K562 (cell line): ENCODE data around the gene APC. TPM values are rescaled to one million over a fixed set of nuclear protein-coding genes. Genes with fewer than 3 reads are reported as not detected.
A peak's percentile ranks its signal among the peaks of the same experiment; 100 is the strongest.

ENCODE experiments used
- ATAC-seq: fragments of 200-7000 bp; cut with Tn5 transposase; 3 replicates; pipeline ENCODE4 v1.9.1; 2020; ENCODE audit warnings: moderate library complexity
- BruUV-seq: library from RNA; stranded (reverse); fragments of 400-500 nt; replicated peaks from 2 replicates; lab custom pipeline; 2021; lab: Mats Ljungman, UMichigan
- CTCF ChIA-PET: fragments of 300-600 bp; formaldehyde crosslinking; extraction: SDS; loops from one replicate; lab custom pipeline; 2021; ENCODE audit warnings: low intra/inter-chr PET ratio; lab: Yijun Ruan, JAX
- POLR2A ChIA-PET: fragments of 300-600, 350-650 bp; sonication (Branson Sonifier 250); formaldehyde crosslinking; extraction: SDS; loops from one replicate; lab custom pipeline; 2021; ENCODE audit warnings: antibody characterized with exemption, inconsistent platforms; lab: Yijun Ruan, JAX
- DNase-seq, 4 experiments: peaks; one replicate each; pipeline versions ENCODE4 v3.0.0 to v3.0.0-alpha.2; 2011 to 2018; ENCODE audit warnings: low spot score in 3 of 4, mixed read lengths in 3 of 4; ENCODE audit errors: extremely low read depth in 1 of 4
- FAIRE-seq: peaks from 2 replicates; lab custom pipeline; 2011; peaks lifted over from hg19 to GRCh38; lab: Jason Lieb, UNC
- H2AFZ ChIP-seq: 2 replicates; pipeline ENCODE4 v1.6.0; 2011; ENCODE audit warnings: low read depth, low read length, control low read depth, inconsistent platforms
- H3K27ac ChIP-seq: fragments of 200-600 bp; 3 replicates; pipeline ENCODE4 v1.8.0; 2011; ENCODE audit warnings: low read depth, mild to moderate bottlenecking, control low read depth, inconsistent platforms, low read length, moderate library complexity, mixed read lengths; ENCODE audit errors: extremely low read depth
- H3K27me3 ChIP-seq, 2 experiments: fragments of 300-600 bp in 1 of 2; 2 replicates in 1 of 2; 3 replicates in 1 of 2; pipeline versions ENCODE4 v1.6.0 to v1.8.0; 2011; ENCODE audit warnings: inconsistent platforms in 2 of 2, low read length in 2 of 2, mild to moderate bottlenecking in 1 of 2, mixed read lengths in 1 of 2, moderate library complexity in 1 of 2; ENCODE audit not compliant: control insufficient read depth in 2 of 2, insufficient read depth in 2 of 2
- H3K36me3 ChIP-seq: fragments of 300-600 bp; 3 replicates; pipeline ENCODE4 v1.8.0; 2011; ENCODE audit warnings: mild to moderate bottlenecking, low read length, inconsistent platforms; ENCODE audit not compliant: control insufficient read depth, insufficient read depth
- H3K4me1 ChIP-seq, 2 experiments: fragments of 200-600 bp in 1 of 2; replicated peaks in 1 of 2; 2 replicates in 1 of 2; 3 replicates in 1 of 2; pipeline versions ENCODE4 v1.5.1 to v1.8.0; 2011; ENCODE audit warnings: inconsistent platforms in 2 of 2, low read length in 2 of 2, mild to moderate bottlenecking in 1 of 2, mixed read lengths in 1 of 2, moderate library complexity in 1 of 2; ENCODE audit not compliant: control insufficient read depth in 2 of 2, insufficient read depth in 2 of 2
- H3K4me2 ChIP-seq: 2 replicates; pipeline ENCODE4 v1.6.1; 2011; ENCODE audit warnings: low read length, control low read depth, inconsistent platforms, mixed read lengths; ENCODE audit not compliant: insufficient read depth
- H3K4me3 ChIP-seq: fragments of 200-600 bp; sonication (generic), shearing (Covaris generic); 2 replicates; pipeline ENCODE4 v1.5.1; 2016; ENCODE audit warnings: control low read depth, inconsistent platforms
- H3K79me2 ChIP-seq: fragments of 200-600 bp; 3 replicates; pipeline ENCODE4 v1.8.0; 2011; ENCODE audit warnings: low read length, inconsistent platforms; ENCODE audit not compliant: control insufficient read depth, insufficient read depth
- H3K9ac ChIP-seq, 2 experiments: 2 replicates each; pipeline versions ENCODE4 v1.6.0 to v1.6.1; 2011; ENCODE audit warnings: low read depth in 2 of 2, low read length in 2 of 2, control low read depth in 1 of 2, inconsistent platforms in 1 of 2, mild to moderate bottlenecking in 1 of 2, mixed read lengths in 1 of 2; ENCODE audit not compliant: insufficient read depth in 1 of 2
- H3K9me1 ChIP-seq: one replicate; pipeline ENCODE4 v1.6.0; 2011; ENCODE audit warnings: inconsistent platforms, mild to moderate bottlenecking, low read length, moderate library complexity; ENCODE audit not compliant: control insufficient read depth, insufficient read depth
- H3K9me3 ChIP-seq: replicated peaks from 2 replicates; pipeline ENCODE4 v1.5.1; 2011; ENCODE audit warnings: low read depth, low read length, inconsistent platforms; ENCODE audit not compliant: control insufficient read depth, insufficient read depth
- H4K20me1 ChIP-seq: replicated peaks from 2 replicates; pipeline ENCODE4 v1.6.1; 2011; ENCODE audit warnings: low read length, inconsistent platforms, mixed read lengths; ENCODE audit not compliant: control insufficient read depth, insufficient read depth
- ATF6 ChIP-seq: sonication (generic); formaldehyde crosslinking; IDR thresholded peaks from 2 replicates; pipeline ENCODE4 v1.4.0; 2020; ENCODE audit warnings: mild to moderate bottlenecking, missing genetic modification reagents
- CAMTA2 ChIP-seq: fragments of 250-450 bp; sonication (Bioruptor Pico); conservative IDR thresholded peaks from 2 replicates; pipeline ENCODE4 v1.5.1; 2022
- HBP1 ChIP-seq: fragments of 450-650 bp; formaldehyde crosslinking; IDR thresholded peaks from 2 replicates; pipeline ENCODE4 v1.4.0; 2022; ENCODE audit warnings: missing genetic modification characterization
- HES1 ChIP-seq: fragments of 450-650 bp; IDR thresholded peaks from 2 replicates; pipeline ENCODE4 v1.6.1; 2016; ENCODE audit warnings: low read depth, mild to moderate bottlenecking, moderate library complexity
- IRF9 ChIP-seq: fragments of 450-650 bp; IDR thresholded peaks from 2 replicates; pipeline ENCODE4 v1.6.1; 2016; ENCODE audit warnings: missing biosample characterization, missing genetic modification characterization
- MIER1 ChIP-seq: fragments of 450-650 bp; IDR thresholded peaks from 2 replicates; pipeline ENCODE4 v1.6.1; 2016; ENCODE audit warnings: antibody characterized with exemption, mild to moderate bottlenecking, low read depth
- NCOA6 ChIP-seq: fragments of 450-650 bp; IDR thresholded peaks from 2 replicates; pipeline ENCODE4 v1.6.1; 2017; ENCODE audit warnings: mild to moderate bottlenecking
- NR2C2 ChIP-seq, 2 experiments: fragments of 200-800 bp in 1 of 2; sonication (Bioruptor generic) in 1 of 2; sonication (generic) in 1 of 2; formaldehyde crosslinking in 1 of 2; IDR thresholded peaks; 2 replicates each; pipeline versions ENCODE4 v1.6.1 to v1.8.0; 2016 to 2022; ENCODE audit warnings: mild to moderate bottlenecking in 1 of 2, missing compliant biosample characterization in 1 of 2, missing genetic modification characterization in 1 of 2, missing genetic modification reagents in 1 of 2
- RCOR1 ChIP-seq, 2 experiments: IDR thresholded peaks; 2 replicates each; pipeline ENCODE4 v1.6.1; 2012; ENCODE audit warnings: low read depth in 2 of 2, low read length in 2 of 2, borderline replicate concordance in 1 of 2, improper control_type of control experiment in 1 of 2
- USF1 ChIP-seq: sonication (generic); formaldehyde crosslinking; IDR thresholded peaks from 2 replicates; pipeline ENCODE4 v1.9.0; 2022; ENCODE audit warnings: mild to moderate bottlenecking, missing genetic modification reagents
- ZFP30 ChIP-seq: fragments of 250-450 bp; sonication (Bioruptor Pico); IDR thresholded peaks from 2 replicates; pipeline ENCODE4 v1.8.0; 2022; ENCODE audit warnings: moderate library complexity, mild to moderate bottlenecking, inconsistent platforms, borderline replicate concordance
- ZNF146 ChIP-seq: IDR thresholded peaks from one replicate; pipeline ENCODE4 v1.6.1; 2018; ENCODE audit warnings: missing compliant biosample characterization; ENCODE audit not compliant: unreplicated experiment
- ZNF644 ChIP-seq: fragments of 200-800 bp; sonication (Bioruptor generic); IDR thresholded peaks from 2 replicates; pipeline ENCODE4 v1.6.1; 2016; ENCODE audit warnings: low read depth, missing genetic modification characterization, missing compliant biosample characterization
- WGBS: fragments of 100-300 bp; shearing (Covaris generic); methylation state at CpG from one replicate; pipeline ENCODE4 v1.1.6; 2016; ENCODE audit warnings: low coverage, mixed read lengths; ENCODE audit not compliant: insufficient coverage; ENCODE audit errors: missing lambda C conversion rate; 5-methylcytosine and 5-hydroxymethylcytosine counted together
- in situ Hi-C: fragments of 300-500 bp; cut with MboI; formaldehyde crosslinking; loops from 4 replicates; pipeline ENCODE4 v1.15.0; 2018; ENCODE audit warnings: inconsistent platforms, mixed read lengths
- intact Hi-C: fragments of 100-400 bp; cut with micrococcal nuclease; formaldehyde crosslinking; loops from 2 replicates; pipeline ENCODE4 v1.14.2; 2022
- polyA plus RNA-seq, 8 experiments: library from polyadenylated mRNA; depleted of rRNA in 4 of 8; stranded (reverse) in 5 of 8; unstranded in 3 of 8; fragments of >200 nt; fragmentation: Nextera tagmentation in 2 of 8; fragmentation: Illumina TruSeq in 1 of 8; extraction: Ambion mirVana in 2 of 8; extraction: Trizol in 1 of 8; gene quantifications; 2 replicates each; pipeline versions ENCODE4 v1.2.1 to v1.2.3, GENCODE V29; 2011 to 2014; ENCODE audit warnings: inconsistent platforms in 1 of 8, missing spikeins in 1 of 8
- total RNA-seq, 7 experiments: library from RNA; depleted of rRNA in 6 of 7; stranded (reverse); fragments of >200 nt in 6 of 7; fragmentation: Illumina TruSeq in 2 of 7; extraction: Trizol in 2 of 7; gene quantifications; 2 replicates each; pipeline versions ENCODE4 v1.2.1 to v1.2.3, GENCODE V29; 2011 to 2021; ENCODE audit warnings: low replicate concordance in 1 of 7

Gene APC
- total and polyA plus RNA-seq, 9 of the 15 experiments (the other 6 are each of a cell fraction or from before 2014, with no cell fraction given), result 5.7 to 29.5 (median 15.4) TPM

- ATAC-seq, result peak; percentile 49; the same call in 2 of the 3 replicates
- in situ Hi-C loops, result loop anchor here (5.0 kb wide), 1 partner anchor 68 kb away; no protein-coding TSS in a partner anchor
- H3K36me3 ChIP-seq, result no peaks in the 10 kb centered on the region; the same call in 2 of the 3 replicates
- ChIA-PET POLR2A (interaction anchor here (0.6 to 2.6 kb wide), 3 partner anchors 10 to 68 kb away, joined by 3 to 11 read pairs (median 6); no protein-coding TSS in a partner anchor), CTCF (interaction anchor here (0.6 kb wide), 1 partner anchor 918 kb away, joined by 3 read pairs; no protein-coding TSS in a partner anchor)
- intact Hi-C loops, result no loop called here
- peak overlapping the region; percentile 6; the same call in 1 of the 2 replicates for H3K4me2 ChIP-seq
- no peak overlapping the region for H3K9ac ChIP-seq
- H3K9me1 ChIP-seq, result no peaks in the 10 kb centered on the region
- peak overlapping the region; percentile 46 for H2AFZ ChIP-seq
- H3K4me1 ChIP-seq, result peaks cover 0 to 23% of the 10 kb centered on the region in 2 experiments; a peak in 3 of 5 replicates
- DNase-seq, result peak in 2 of 4 experiments; percentile 35 to 56
- no TSS peak for BruUV-seq
- no peaks in the 10 kb centered on the region for H4K20me1 ChIP-seq
- no peak overlapping the region for H3K27ac ChIP-seq
- FAIRE-seq, result peak; percentile 35
- WGBS, result 4% methylated on average over 3 of the region's 3 CpGs
- no peaks in the 10 kb centered on the region for H3K9me3 ChIP-seq
- peaks cover 0 to 2% of the 10 kb centered on the region in 2 experiments; a peak in 1 of 5 replicates for H3K27me3 ChIP-seq
- H3K4me3 ChIP-seq, result no peak overlapping the region
- H3K79me2 ChIP-seq, result no peaks in the 10 kb centered on the region
- TF ChIP-seq IRF9 (tag) (no peak), ATF6 (CRISPR knock-in tag) (no peak), USF1 (CRISPR knock-in tag) (no peak), ZNF146 (CRISPR knock-in tag) (no peak), ZNF644 (tag) (no peak), MIER1 (no peak), HES1 (no peak), ZFP30 (CRISPR knock-in tag) (no peak), CAMTA2 (CRISPR knock-in tag) (no peak), RCOR1 (IDR thresholded peaks at IDR 0.05; ENCODE audit: borderline replicate concordance in 1 of 2, low read depth in 2 of 2, low read length in 2 of 2) (no peak), NR2C2 (CRISPR knock-in tag; IDR thresholded peaks at IDR 0.05) (no peak), NR2C2 (tag; IDR thresholded peaks at IDR 0.05) (0 out of 2 replicates have a peak, but pooled peaks have one; percentile 17), NCOA6 (no peak), HBP1 (CRISPR knock-in tag) (no peak)
Measured at GRCh38 chr5:112689155-112689909, 48.4 kb upstream of the APC start.
